GM21619 (cell line): Measurements from ENCODE around the gene SPCS2.

Experiments
- ATAC-seq: cut with Tn5 transposase; IDR thresholded peaks from one replicate; pipeline ENCODE4 v1.9.1; 2021; ENCODE audit not compliant: unreplicated experiment

SPCS2 gene

DNA sequence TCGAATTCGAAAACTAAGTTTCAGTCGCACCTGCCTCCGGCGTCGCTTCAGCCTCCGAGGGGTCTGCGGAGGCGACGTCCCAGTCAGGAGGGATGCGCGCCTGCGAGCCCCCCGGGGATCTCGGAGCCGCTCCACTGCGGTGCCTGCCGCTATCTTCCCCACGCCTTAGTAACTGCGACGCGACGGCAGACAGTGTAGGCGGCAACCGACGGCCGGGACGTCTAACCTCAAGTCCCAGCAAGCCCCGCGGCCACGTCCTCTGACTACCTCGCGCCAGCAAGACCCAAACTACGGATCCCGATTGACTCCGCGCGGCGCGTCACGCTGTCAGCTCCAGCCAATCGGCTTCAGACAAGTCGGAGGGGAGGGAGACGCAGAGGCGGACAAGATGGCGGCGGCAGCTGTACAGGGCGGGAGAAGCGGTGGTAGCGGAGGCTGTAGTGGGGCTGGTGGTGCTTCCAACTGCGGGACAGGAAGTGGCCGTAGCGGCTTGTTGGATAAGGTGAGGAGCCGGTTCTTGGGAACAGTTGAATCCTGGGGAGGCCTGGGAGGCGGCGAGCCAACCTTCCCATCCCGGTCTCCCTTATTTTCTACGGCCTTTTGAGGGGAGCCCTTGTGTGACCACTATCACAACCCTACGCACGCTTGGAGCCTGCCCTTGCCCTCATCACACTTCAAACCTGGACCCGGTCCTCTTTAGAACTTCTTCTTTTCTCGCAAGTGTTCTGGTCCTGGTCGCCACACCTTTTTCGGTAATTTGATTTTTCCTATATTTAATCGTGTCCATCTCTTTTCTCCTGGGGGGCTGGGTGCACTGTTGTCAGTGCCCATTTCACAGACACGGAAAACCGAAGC, at the start of gene SPCS2, which contains the start of gene XRRA1:
TSS of gene SPCS2 (plus strand) at position 369 of the 855 bp plus-strand sequence. CDS start at position 389, 20 bp downstream.
TSS of gene XRRA1 (minus strand) at position 194 of the 855 bp plus-strand sequence. CDS start 8,213 bp downstream, outside the sequence.
- peak; percentile 85 for ATAC-seq

GRCh38 chr11:74902342-74902741, 46.7 kb upstream of the SPCS2 start:
- no peak for ATAC-seq

- no peak for ATAC-seq
Observed at GRCh38 chr11:74905326-74905725, 43.7 kb upstream of the SPCS2 start.

DNA sequence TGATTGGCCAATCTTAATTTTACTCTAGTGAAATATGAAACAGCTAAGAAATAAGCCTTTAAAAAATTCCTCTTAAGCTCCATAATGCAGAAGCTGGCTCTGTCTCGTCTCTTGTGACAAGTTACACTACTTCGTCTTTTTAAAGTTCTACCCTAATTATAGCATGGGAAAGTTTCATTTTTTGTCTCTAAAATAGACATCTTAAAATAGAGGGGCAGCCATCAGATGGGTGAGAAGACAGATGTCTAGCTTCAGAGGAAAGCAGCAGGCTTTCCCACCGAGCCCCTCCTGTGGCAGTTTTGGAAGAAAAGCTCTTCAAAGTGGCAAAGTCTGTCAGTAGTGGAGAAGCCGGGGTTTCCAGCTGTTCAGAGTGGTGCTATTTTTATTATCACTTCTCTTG, 39.7 kb upstream of the SPCS2 start:
- no peak for ATAC-seq

GRCh38 chr11:74909812-74910211, 39.3 kb upstream of the SPCS2 start:
- ATAC-seq = no peak

DNA sequence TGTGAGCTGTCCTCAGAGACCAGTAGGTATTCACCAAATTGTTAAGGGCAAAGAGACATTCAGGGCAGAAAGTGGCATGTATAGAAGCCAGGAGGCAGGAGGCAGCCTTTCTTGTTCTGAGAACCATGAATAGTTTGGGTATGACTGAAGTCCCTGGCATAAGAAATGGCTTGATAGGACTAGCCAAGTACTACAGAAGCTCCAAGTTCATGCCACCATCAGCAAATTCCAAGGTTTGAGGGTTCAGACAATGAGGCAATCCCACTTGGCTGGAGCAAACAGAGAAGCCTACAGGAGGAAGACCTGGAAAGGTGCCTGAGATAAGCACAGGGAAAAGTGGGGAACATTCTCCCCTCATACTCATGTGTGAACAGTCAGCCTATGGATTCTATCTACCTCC, 25.9 kb upstream of the SPCS2 start:
- ATAC-seq = no peak

DNA sequence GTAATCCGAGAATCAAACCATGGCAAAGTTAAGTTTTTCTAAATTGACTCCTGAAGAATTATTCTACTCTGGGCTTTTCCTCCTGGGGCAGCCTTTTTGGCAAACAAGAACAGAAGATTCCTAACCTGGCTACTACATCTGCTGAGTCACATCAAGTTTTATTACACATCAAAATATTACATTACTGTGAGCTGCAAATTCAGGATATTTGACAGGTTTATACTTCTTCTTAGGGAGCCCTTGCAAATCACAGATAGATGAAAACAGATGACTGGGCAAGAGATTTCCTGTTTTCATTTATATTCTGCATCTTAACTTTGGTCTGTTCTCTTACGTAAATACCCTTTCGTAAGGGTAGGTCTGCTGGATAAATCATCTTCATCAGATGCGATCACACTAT, 23.8 kb upstream of the SPCS2 start:
- ATAC-seq = no peak

GRCh38 chr11:74926304-74927030, 22.6 kb upstream of the SPCS2 start:
- ATAC-seq = no peak

DNA sequence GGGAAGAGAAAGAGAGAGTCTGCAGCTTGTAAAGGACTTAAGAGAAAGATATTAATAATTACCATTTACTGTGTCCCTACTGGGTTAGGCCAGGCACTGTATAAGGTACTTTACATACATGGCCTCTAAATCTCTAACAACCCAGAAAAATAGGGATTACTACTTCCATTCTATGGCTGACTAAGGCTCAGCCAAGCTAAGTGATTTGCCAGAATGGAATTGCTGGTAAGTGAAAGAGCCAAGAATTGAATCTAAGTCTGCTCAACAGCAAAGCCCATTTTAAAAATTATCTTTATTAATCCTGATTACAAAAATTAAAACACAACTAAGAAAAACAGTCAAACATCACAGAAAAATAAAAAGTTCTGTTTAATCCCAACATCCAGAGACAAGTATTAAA, 21.6 kb upstream of the SPCS2 start:
- ATAC-seq = no peak

DNA sequence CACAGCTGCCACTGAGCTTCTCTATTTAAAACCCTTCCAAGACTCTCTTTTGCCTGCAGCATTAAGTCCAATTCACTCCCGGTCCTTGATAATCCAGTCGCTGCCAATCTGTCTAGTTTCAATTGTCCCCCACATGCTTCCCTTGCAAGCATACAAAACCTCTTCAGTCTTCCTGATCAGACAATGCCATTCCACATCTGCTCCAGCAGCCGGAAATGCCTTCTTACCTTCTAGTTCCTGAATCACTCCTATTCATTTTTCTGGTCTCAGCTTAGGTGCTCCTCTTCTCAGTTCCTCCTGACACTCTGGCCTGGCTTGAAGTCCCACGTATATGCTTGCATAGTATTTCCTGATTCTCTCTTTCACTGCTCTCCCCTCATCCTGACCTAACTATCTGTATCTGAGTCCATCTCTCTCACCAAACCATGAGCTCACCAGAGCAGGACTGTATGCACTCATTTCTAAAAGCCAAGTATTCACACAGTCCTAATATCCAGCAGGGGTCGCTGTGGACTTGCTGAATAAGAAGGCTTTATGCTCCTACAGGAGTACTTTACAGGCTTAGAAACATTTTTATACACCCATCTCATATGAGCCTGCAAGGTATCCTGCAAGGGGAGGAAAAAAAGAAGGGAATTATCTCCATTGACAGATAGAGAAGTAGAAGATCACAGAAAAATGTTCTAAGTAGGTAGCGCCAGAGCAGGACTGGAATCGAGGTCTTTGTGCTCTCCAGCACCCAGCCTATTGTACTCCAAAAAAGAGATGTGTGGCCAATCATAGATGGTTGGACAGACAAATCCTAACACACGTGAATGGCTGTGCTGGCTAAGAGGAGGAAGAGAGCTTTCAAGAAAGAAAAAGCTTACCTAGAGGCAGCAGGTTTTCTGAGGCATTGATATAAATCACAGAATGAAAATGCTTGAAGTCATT, 19.4 kb upstream of the SPCS2 start:
- peak; percentile 71 for ATAC-seq

DNA sequence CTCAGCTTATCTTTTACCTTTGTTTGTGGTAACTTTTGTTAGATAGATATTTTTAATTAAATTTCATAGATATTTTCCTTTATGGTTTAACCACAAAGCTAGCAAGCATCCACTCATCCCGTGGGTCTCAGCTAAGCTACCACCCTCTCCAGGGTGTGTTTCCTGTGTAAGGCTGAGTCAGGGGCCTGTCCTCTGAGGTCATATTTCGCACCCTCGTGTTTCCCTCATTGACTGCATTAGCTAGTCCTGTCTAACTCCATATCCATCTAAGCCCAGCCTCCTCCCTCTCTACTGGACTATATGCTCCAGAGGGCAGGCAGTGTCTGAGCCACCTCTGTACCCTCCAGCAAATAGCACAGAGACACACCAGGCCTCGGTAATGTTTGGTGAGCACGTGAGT, 16.9 kb upstream of the SPCS2 start:
- ATAC-seq = no peak

GRCh38 chr11:74932797-74933196, 16.3 kb upstream of the SPCS2 start:
- no peak for ATAC-seq

DNA sequence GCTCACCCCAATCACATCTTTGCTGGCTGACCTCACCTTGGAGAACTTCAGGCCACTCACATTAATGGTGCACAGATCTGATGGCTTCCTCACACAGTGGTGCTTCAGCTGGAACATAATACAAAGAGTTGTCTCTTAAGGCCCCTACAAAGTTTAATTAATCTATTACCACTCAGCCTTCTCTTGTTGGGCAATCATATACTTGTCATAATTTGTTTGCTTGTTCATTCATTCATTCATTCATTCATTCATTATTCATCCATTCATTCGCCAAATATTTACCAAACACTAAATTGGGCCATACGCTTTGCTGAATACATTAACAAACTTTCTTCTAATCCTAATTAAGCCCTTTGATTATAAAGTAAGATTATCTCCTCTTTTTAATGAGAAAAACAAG, 15.3 kb upstream of the SPCS2 start:
- ATAC-seq = no peak

- no peak for ATAC-seq
Observed at GRCh38 chr11:74935285-74935684, 13.8 kb upstream of the SPCS2 start.

DNA sequence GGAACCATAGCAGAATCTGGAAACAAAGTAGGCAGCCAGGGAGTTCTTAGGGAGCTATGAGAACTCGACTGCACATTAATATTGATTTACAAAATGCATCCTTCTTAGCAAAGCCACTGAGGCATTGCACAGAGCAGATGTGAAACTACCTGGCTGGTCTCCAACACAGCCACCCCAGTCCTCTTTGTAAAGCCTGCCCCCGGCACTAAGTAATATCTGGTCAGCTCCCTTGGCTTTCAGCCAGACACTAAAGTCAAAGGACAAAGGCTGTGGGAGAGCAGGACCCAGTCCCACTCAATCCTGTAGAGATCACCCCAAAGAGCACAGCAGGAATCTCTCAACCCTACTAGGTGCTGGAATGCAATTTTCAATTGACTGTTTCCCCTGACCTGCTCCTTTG, 13.0 kb upstream of the SPCS2 start:
- no peak for ATAC-seq

DNA sequence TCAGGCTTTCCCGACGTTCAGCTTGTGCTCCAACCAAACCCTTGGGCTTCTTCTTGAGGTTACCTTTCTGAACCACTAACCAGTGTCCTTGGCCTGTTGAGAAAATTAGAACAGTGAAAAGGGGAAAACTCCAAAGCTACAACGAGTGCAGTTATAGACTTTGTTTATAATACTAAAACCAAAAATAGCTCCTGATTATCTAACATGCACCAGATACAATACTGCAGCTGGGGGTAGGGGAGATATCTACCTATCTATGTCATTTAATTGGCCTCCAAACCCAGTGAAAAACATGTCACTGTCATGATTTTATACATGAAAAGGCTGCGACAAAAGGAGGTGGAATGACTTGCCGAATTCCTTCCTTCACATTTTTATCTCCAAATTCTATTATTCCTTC, 12.1 kb upstream of the SPCS2 start:
- ATAC-seq = no peak

GRCh38 chr11:74937696-74938475, 11.2 kb upstream of the SPCS2 start:
- ATAC-seq = no peak

DNA sequence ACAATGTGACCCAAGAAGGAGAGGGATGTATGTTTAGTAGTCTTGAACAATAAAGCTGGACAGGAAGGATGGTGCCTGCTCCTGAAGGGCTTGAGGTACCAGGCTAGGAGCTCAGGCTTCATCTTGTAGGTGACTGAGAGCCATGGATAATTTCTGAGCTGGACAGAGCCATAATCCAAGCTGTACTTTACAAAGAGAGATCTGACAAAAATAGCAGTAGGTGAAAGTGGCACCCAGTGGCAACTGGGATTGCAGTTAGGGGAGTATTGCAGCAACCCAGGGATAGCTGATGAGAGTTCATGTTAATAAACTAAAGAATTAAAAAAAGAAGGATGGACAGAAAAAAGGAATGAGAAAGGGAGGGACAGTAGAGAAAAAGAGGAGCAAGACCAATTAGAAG, 7.6 kb upstream of the SPCS2 start:
- no peak for ATAC-seq

DNA sequence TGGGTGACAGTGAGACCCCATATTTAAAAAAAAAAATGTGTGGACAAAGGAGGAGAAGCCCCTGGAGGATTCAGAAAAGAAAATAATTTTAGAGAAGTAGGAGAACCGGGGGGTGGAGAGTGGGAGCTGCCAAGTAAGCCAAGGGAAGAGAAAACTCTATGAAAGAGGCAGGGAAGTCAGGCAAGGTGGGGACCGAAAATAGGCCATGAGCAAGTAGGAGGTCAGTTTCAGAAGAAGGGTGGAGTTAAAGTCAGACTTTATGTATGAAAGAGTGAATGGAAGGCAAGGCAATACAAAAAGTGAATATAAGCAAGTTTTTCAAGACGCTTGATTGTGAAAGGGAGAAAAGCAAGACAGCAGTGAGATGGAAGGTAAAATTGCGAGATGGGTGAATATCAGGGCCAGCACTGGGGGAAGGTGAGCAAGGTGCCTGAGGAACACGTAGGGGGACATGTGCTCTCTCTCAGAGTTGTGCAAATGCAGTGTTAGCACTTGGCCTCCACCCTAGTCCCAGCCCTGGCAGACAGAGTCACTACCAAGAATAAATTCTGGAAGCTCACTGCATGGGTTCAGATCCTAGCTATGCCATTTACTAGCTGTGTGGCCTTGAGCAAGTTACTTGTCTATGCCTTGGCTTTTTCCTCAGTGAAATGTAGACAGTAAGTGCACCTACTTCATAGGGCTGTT, 6.8 kb upstream of the SPCS2 start:
- no peak for ATAC-seq

- ATAC-seq = peak; percentile 4
Observed at GRCh38 chr11:74948546-74948897, 544 bp upstream of the SPCS2 start.
